A673 (cell line): ENCODE measurements around the gene ATP1A1.

Experiments used
- CTCF ChIP-seq: fragments of 300-800, 200-600 bp; sonication (generic); conservative IDR thresholded peaks from 2 replicates; pipeline ENCODE4 v1.5.1; 2017; ENCODE audit warnings: low read depth, mild to moderate bottlenecking, antibody characterized with exemption, low read length, moderate library complexity, mixed read lengths
- EZH2 ChIP-seq: fragments of 200-600 bp; sonication (generic); IDR thresholded peaks from 2 replicates; pipeline ENCODE4 v1.6.1; 2017; ENCODE audit warnings: borderline replicate concordance, low read depth, mild to moderate bottlenecking, mixed read lengths, antibody characterized with exemption, low read length; ENCODE audit not compliant: poor library complexity, severe bottlenecking

DNA sequence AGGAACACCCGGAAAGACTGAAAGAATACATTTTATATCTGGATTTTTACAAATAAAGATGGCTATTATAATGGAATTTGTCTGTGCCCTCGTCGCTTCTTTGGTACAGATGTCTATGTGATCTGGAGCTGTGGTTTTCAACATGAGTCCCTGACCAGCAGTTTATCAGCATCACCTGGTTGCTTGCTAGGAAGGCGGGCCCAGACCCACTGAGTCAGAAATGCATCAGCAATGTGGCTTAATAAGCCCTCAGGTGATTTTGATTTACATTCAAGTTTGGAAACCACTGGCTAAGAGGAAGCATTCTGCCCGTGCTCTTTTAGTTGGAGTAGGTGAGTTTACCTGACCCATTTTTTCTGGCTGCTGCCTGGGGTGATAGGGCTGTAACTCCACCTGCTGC lies 31.7 kb downstream of the ATP1A1 start:
- no peak for TF ChIP-seq CTCF
- no peak for TF ChIP-seq EZH2
